ENCODE results near the gene TFAP2E. TPM values are rescaled to one million over a fixed set of nuclear protein-coding genes. Genes with fewer than 3 reads are reported as not detected.

The TFAP2E gene
- total and polyA plus RNA-seq, 8 donors = 0.37 to 44.3 (median 1.8) TPM; not detected in 3

DNA sequence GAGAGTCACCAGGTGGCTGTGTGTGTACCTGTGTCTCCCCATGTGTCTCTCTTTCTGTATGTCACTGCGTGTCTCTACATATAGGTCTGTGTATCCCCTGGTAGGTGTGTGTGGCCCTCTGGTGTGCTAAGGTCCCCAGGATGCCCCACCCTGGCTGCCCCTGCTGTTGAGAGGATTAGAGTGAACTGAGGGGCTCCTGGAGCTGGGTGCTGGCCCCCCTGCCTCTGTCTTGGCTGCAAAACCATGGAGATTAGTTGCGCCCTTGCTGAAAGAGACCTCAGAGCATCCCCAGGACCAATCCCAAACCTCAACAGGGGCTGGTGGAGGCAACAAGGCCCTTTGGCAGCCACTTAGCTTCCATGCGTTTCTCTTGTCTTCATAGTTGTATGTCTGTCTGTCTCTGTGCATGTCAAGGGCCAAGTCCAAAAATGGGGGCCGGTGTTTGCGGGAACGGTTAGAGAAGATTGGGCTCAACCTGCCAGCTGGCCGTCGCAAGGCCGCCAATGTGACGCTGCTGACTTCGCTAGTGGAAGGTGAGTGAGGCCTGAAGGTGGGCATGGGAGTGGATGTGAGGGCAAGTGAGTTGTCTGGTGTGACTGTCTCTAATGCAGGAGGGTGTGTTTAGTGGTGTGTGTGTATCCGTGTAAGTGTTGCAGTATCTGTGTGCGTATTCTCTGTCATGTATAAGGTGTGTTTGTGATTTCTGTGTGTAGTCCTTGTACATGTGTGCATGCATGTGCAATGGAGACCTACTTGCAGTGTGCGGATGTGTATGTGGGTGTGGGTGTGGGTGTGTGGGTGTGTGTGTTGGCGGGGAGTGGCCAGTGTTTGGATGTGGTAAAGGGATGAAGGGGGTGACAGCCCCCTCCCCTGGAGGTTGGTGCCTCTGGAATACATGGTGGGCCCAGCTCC lies 16.7 kb downstream of the TFAP2E start:
- H3K36me3 ChIP-seq = peaks cover 0 to 20% (median 8%) of the 10 kb centered on the region in 4 donors
- H3K4me3 ChIP-seq = no peak overlapping the region
- no peaks in the 10 kb centered on the region for H3K27me3 ChIP-seq
- H3K27ac ChIP-seq = no peak overlapping the region
- no peaks in the 10 kb centered on the region for H3K4me1 ChIP-seq
- DNase-seq = no peak
- WGBS, 5 donors = 93 to 97% (median 96%) methylated on average over 14 to 15 of the region's 15 CpGs
- TF ChIP-seq CTCF (IDR thresholded peaks at IDR 0.05) (no peak), POLR2A (IDR thresholded peaks at IDR 0.05) (no peak), EP300 (IDR thresholded peaks at IDR 0.05) (no peak), POLR2AphosphoS5 (IDR thresholded peaks at IDR 0.05) (no peak)
- no peaks in the 10 kb centered on the region for H3K9me3 ChIP-seq
- intact Hi-C loops (cut with DNase I; ENCODE audit: low total_unique reads) = no loop called here

GRCh38 chr1:35590476-35591040 lies 17.4 kb downstream of the TFAP2E start:
- Histone ChIP-seq H3K4me3 (no peak overlapping the region), H3K36me3 (peaks cover 0 to 24% (median 8%) of the 10 kb centered on the region in 4 donors), H3K27ac (no peak overlapping the region), H3K4me1 (no peaks in the 10 kb centered on the region), H3K27me3 (no peaks in the 10 kb centered on the region), H3K9me3 (no peaks in the 10 kb centered on the region)
- no peak for DNase-seq
- WGBS, 5 donors = 91 to 95% (median 93%) methylated on average over 10 to 25 of the region's 25 CpGs
- intact Hi-C loops (cut with DNase I; ENCODE audit: low total_unique reads) = no loop called here
- TF ChIP-seq EP300 (IDR thresholded peaks at IDR 0.05) (no peak), POLR2AphosphoS5 (IDR thresholded peaks at IDR 0.05) (no peak), POLR2A (IDR thresholded peaks at IDR 0.05) (no peak), CTCF (IDR thresholded peaks at IDR 0.05) (no peak)

GRCh38 chr1:35591211-35591610 lies 18.1 kb downstream of the TFAP2E start:
- no peaks in the 10 kb centered on the region for H3K27me3 ChIP-seq
- H3K9me3 ChIP-seq = no peaks in the 10 kb centered on the region
- intact Hi-C loops (cut with DNase I; ENCODE audit: low total_unique reads) = no loop called here
- WGBS, 5 donors = 88 to 98% (median 93%) methylated on average over 8 of the region's 8 CpGs
- no peak overlapping the region for H3K4me3 ChIP-seq
- TF ChIP-seq EP300 (IDR thresholded peaks at IDR 0.05) = no peak
- peaks cover 0 to 28% (median 8%) of the 10 kb centered on the region in 4 donors for H3K36me3 ChIP-seq
- no peak for DNase-seq
- no peak overlapping the region for H3K27ac ChIP-seq
- H3K4me1 ChIP-seq = no peaks in the 10 kb centered on the region

GRCh38 chr1:35592991-35593769 lies 20.1 kb downstream of the TFAP2E start:
- 61 to 68% (median 66%) methylated on average over 8 of the region's 8 CpGs for WGBS, 5 donors
- Histone ChIP-seq H3K27ac (no peak overlapping the region), H3K4me3 (no peak overlapping the region), H3K9me3 (no peaks in the 10 kb centered on the region), H3K27me3 (no peaks in the 10 kb centered on the region), H3K4me1 (no peaks in the 10 kb centered on the region), H3K36me3 (peaks cover 0 to 28% (median 8%) of the 10 kb centered on the region in 4 donors)
- intact Hi-C loops (cut with DNase I; ENCODE audit: low total_unique reads) = no loop called here
- peak in 1 of 2 donors; percentile 69 for DNase-seq
- TF ChIP-seq POLR2A (IDR thresholded peaks at IDR 0.05) = no peak
- no peak for TF ChIP-seq POLR2AphosphoS5 (IDR thresholded peaks at IDR 0.05)
- no peak for TF ChIP-seq EP300 (IDR thresholded peaks at IDR 0.05)
- no peak for TF ChIP-seq CTCF (IDR thresholded peaks at IDR 0.05)

All from stomach (tissue), 9 donors.